HG02938 (cell line): ENCODE measurements around the gene LBH.

Source experiments
- ATAC-seq: cut with Tn5 transposase; IDR thresholded peaks from one replicate; pipeline ENCODE4 v1.9.1; 2021; ENCODE audit warnings: mild to moderate bottlenecking, moderate library complexity; ENCODE audit not compliant: unreplicated experiment

Gene LBH

GRCh38 chr2:30300456-30301221 lies 69.3 kb downstream of the LBH start:
- ATAC-seq, result no peak

- ATAC-seq, result no peak
Measured at GRCh38 chr2:30301551-30301950, 70.2 kb downstream of the LBH start.

DNA sequence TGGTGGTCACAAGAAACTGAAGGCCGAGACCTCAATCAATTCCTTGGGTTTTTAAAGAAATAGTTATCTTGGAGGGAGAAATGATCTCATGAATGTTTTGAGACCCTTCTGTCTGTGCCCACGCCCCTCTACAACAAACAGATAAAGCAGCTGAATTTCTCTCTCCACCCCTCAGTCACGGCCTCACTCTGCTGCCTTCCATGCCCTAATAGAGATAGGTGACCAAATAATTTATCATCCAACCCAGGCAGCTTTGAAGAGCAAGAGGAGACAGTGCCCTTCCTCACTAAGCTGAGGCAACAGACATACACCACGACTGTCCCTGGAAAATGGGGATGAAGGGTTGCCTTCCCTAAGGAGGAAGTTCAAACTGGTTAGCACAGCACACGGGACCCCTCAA lies 71.2 kb downstream of the LBH start:
- ATAC-seq, result no peak

GRCh38 chr2:30303095-30303494 lies 71.8 kb downstream of the LBH start:
- ATAC-seq, result no peak

- no peak for ATAC-seq
Measured at GRCh38 chr2:30305235-30305634, 73.9 kb downstream of the LBH start.

- no peak for ATAC-seq
Measured at GRCh38 chr2:30306522-30306921, 75.2 kb downstream of the LBH start.

DNA sequence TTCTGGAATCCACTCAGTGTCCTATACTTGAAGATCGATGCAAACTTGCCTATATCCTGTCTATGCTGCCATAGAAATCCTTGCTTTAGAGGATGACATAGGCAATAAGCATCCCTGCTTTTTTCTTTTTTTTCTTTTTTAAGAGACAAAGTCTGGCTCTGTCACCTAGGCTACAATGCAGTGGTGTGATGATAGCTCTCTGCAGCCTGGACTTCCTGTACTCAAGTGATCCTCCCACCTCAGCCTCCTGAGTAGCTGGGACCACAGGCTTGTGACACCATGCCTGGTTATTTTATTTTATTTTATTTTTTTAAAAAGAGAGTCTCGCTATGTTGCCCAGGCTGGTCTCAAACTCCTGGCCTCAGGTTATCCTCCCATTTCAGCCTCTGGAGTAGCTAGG lies 76.9 kb downstream of the LBH start:
- ATAC-seq, result no peak
